HEK293T (cell line): ENCODE data around the gene CELF4.

Source experiments
- CTCF ChIA-PET: fragments of 350-600 bp; formaldehyde crosslinking; extraction: SDS; loops from one replicate; lab custom pipeline; 2021; ENCODE audit warnings: antibody characterized with exemption, inconsistent platforms; lab: Yijun Ruan, JAX
- POLR2A ChIA-PET: fragments of 350-600 bp; formaldehyde crosslinking; extraction: SDS; loops from one replicate; lab custom pipeline; 2020; ENCODE audit warnings: antibody characterized with exemption, inconsistent platforms; lab: Yijun Ruan, JAX
- DNase-seq: peaks from one replicate; pipeline ENCODE4 v3.0.0; 2012; ENCODE audit warnings: mixed read lengths; ENCODE audit errors: extremely low spot score
- ARNT ChIP-seq: fragments of 450-650 bp; IDR thresholded peaks from 2 replicates; pipeline ENCODE4 v1.6.1; 2017; ENCODE audit warnings: mild to moderate bottlenecking
- BHLHE40 ChIP-seq: fragments of 450-650 bp; IDR thresholded peaks from 2 replicates; pipeline ENCODE4 v1.6.1; 2016; ENCODE audit warnings: mild to moderate bottlenecking, moderate library complexity, borderline replicate concordance
- CTBP1 ChIP-seq: fragments of 450-650 bp; IDR thresholded peaks from 2 replicates; pipeline ENCODE4 v1.6.1; 2016; ENCODE audit warnings: borderline replicate concordance
- ELF4 ChIP-seq: fragments of 450-650 bp; IDR thresholded peaks from 2 replicates; pipeline ENCODE4 v1.6.1; 2017; ENCODE audit warnings: antibody characterized with exemption
- FOXA1 ChIP-seq: fragments of 450-650 bp; IDR thresholded peaks from 2 replicates; pipeline ENCODE4 v1.6.1; 2016; ENCODE audit warnings: mild to moderate bottlenecking
- FOXK2 ChIP-seq: fragments of 450-650 bp; IDR thresholded peaks from 2 replicates; pipeline ENCODE4 v1.6.1; 2016; ENCODE audit warnings: mild to moderate bottlenecking
- FOXM1 ChIP-seq: fragments of 450-650 bp; IDR thresholded peaks from 2 replicates; pipeline ENCODE4 v1.6.1; 2017; ENCODE audit warnings: mild to moderate bottlenecking, borderline replicate concordance
- HDGF ChIP-seq: fragments of 450-650 bp; IDR thresholded peaks from 2 replicates; pipeline ENCODE4 v1.6.1; 2017; ENCODE audit warnings: antibody characterized with exemption, borderline replicate concordance
- L3MBTL2 ChIP-seq: fragments of 450-650 bp; conservative IDR thresholded peaks from 2 replicates; pipeline ENCODE4 v1.6.1; 2016; ENCODE audit warnings: mild to moderate bottlenecking
- LEF1 ChIP-seq: fragments of 450-650 bp; IDR thresholded peaks from 2 replicates; pipeline ENCODE4 v1.6.1; 2017; ENCODE audit warnings: mild to moderate bottlenecking, borderline replicate concordance
- NFRKB ChIP-seq: fragments of 450-650 bp; IDR thresholded peaks from 2 replicates; pipeline ENCODE4 v1.6.1; 2016; ENCODE audit warnings: mild to moderate bottlenecking, moderate library complexity
- SP1 ChIP-seq: fragments of 450-650 bp; IDR thresholded peaks from 2 replicates; pipeline ENCODE4 v1.6.1; 2017
- SUZ12 ChIP-seq: fragments of 450-650 bp; IDR thresholded peaks from 2 replicates; pipeline ENCODE4 v1.6.1; 2016; ENCODE audit warnings: mild to moderate bottlenecking
- TARDBP ChIP-seq: fragments of 450-650 bp; IDR thresholded peaks from 2 replicates; pipeline ENCODE4 v1.6.1; 2016
- ZNF384 ChIP-seq: fragments of 450-650 bp; IDR thresholded peaks from 2 replicates; pipeline ENCODE4 v1.6.1; 2016
- TF ChIP-seq, protein P1 (sequence below): fragments of 450-650 bp; IDR thresholded peaks from 2 replicates; pipeline ENCODE4 v1.6.1; 2016

Gene CELF4

DNA sequence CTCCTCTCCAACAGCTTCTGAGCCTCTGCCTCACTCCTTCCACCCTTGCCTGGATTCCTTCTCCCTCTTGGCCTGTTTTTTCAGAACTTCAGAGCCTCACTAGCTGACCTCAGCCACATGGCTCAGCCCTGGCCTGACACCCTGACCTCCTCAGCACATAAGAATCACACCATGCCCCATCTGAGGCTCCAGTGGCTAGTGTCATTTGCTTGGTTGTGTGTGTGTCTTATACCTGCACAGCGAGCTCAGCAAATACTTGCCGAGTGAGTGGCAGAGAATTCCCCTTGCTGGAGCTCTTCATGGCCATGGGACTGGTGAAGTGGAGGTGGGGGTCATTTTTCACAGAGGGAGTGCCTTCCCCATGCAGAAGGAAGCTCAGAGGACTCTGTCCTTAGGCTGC lies 70.2 kb downstream of the CELF4 start:
- TF ChIP-seq ARNT (no peak), TARDBP (no peak), SUZ12 (no peak), HDGF (no peak), FOXK2 (no peak), SP1 (no peak), FOXM1 (no peak), BHLHE40 (no peak), ELF4 (no peak), NFRKB (no peak), FOXA1 (no peak), L3MBTL2 (no peak), LEF1 (no peak)
- TF ChIP-seq, protein P1, sequence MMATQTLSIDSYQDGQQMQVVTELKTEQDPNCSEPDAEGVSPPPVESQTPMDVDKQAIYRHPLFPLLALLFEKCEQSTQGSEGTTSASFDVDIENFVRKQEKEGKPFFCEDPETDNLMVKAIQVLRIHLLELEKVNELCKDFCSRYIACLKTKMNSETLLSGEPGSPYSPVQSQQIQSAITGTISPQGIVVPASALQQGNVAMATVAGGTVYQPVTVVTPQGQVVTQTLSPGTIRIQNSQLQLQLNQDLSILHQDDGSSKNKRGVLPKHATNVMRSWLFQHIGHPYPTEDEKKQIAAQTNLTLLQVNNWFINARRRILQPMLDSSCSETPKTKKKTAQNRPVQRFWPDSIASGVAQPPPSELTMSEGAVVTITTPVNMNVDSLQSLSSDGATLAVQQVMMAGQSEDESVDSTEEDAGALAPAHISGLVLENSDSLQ: no peak
- CTCF ChIA-PET: interaction anchor here (1.4 kb wide), 1 partner anchor 10 kb away, joined by 3 read pairs; no protein-coding TSS in a partner anchor

DNA sequence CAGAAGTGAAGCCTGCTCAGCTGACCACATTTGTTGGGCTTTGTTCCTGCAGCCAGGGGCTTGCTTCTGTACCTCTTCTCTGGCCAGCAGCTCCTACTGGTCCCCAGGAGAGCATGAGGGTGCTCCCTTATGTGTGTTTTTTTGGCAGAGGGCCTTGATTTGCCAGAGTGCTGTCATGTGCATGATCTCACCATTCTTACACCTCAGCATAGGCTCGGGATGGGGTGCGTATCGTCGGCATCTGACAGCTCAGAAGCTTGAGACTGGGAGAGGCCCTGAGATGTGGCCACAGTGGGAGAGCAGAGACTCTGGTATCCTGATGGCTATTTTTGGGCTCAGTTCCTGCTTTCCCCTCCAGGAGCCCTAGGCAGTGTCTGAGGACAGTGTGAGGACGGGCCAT lies 71.2 kb downstream of the CELF4 start:
- no peak for TF ChIP-seq NFRKB
- TF ChIP-seq ELF4: no peak
- no peak for TF ChIP-seq FOXM1
- no peak for TF ChIP-seq L3MBTL2
- no peak for TF ChIP-seq ARNT
- TF ChIP-seq CTBP1: no peak
- TF ChIP-seq FOXK2: no peak
- no peak for TF ChIP-seq LEF1
- ChIA-PET CTCF (interaction anchor here (0.7 to 1.4 kb wide), 3 partner anchors 9 to 15 kb away, joined by 3 to 7 read pairs (median 3); no protein-coding TSS in a partner anchor), POLR2A (no interaction called here)
- no peak for DNase-seq

More for the DNA sequence above, 70.2 kb downstream of the CELF4 start:
- POLR2A ChIA-PET: interaction anchor here (0.9 to 1.3 kb wide), 2 partner anchors 10 to 59 kb away, joined by 3 to 4 read pairs; no protein-coding TSS in a partner anchor
- DNase-seq: no peak

DNA sequence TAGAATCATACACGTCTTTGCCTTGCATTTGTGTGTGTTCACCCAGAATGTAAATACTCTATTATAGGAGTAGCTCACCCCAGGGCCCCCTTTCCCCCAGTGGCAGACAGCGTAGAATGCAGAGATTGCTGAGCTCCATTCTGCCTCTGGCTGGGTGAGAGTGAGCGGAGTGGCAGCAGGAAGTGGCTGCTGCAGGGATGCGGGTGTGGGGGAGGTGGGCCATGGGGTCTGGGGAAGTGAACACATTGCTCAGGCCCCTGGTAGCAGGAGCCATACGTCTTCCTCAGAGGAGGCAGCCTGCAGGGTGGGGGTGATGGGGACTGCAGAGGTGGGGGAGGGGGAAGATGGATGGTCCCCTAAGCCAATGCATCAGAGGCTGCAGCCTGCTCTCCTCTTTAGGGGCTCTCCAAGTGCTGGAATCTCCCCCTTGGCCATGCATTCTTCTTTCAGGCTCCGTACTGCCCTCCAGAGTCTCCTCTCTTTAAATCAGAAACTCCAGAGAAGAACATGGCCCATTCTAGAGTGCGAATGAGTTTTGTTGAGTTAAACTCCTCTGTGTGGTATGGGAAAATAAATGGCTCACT lies 72.2 kb downstream of the CELF4 start:
- TF ChIP-seq SP1: no peak
- TF ChIP-seq ARNT: no peak
- TF ChIP-seq HDGF: no peak
- TF ChIP-seq LEF1: no peak
- no peak for TF ChIP-seq SUZ12
- TF ChIP-seq NFRKB: no peak
- no peak for DNase-seq
- ChIA-PET CTCF (interaction anchor here (0.7 to 1.1 kb wide), 3 partner anchors 11 to 44 kb away, joined by 3 to 7 read pairs (median 3); no protein-coding TSS in a partner anchor), POLR2A (no interaction called here)

DNA sequence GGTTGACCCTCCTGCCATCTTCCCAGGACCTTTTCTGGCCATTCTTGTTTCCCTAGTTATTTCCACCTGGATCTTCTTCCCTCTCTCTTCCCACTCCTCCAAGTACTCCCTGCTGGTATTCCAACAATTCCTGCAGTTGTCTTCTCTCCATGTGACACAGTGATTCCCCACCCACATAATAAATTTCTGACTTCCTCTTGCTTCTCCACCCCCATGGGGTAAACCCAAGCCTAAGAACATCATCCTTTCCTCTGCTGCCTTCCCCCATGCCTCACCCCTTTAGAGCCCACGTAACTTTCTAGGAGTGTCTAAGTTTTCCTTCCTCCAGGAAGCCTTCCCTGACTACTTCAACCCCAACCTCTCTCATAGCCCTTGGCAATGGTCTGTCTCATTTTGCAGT lies 72.6 kb downstream of the CELF4 start:
- CTCF ChIA-PET: interaction anchor here (1.1 kb wide), 1 partner anchor 45 kb away, joined by 3 read pairs; no protein-coding TSS in a partner anchor
- no peak for DNase-seq
- POLR2A ChIA-PET: no interaction called here
- TF ChIP-seq, protein P1: no peak
- no peak for TF ChIP-seq ZNF384
- TF ChIP-seq BHLHE40: no peak
- no peak for TF ChIP-seq NFRKB
- no peak for TF ChIP-seq SP1
- no peak for TF ChIP-seq LEF1
- no peak for TF ChIP-seq FOXK2
- no peak for TF ChIP-seq FOXA1
- no peak for TF ChIP-seq TARDBP
- no peak for TF ChIP-seq ARNT
- TF ChIP-seq HDGF: no peak
- no peak for TF ChIP-seq FOXM1
- no peak for TF ChIP-seq L3MBTL2
- no peak for TF ChIP-seq CTBP1
- TF ChIP-seq ELF4: no peak
- TF ChIP-seq SUZ12: no peak

DNA sequence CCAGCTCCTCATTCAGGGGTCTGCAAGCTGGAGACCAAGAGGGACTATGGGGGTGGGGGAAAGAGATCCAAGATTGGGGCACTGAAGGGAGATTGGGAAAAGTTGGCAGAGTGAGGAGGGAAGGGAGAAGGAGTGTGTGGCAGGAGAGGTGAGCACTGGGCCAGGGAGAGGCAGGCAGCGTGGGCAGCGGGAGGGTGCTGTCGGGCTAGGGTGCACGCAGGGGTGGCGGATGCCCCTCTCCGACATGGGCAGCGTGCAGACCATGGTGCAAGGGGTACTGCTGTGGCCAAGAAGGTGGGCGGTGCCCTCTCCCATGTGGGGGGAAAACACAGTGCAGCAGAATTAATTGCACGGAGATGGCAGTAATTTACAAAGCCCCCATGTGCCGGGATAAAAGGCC lies 74.1 kb downstream of the CELF4 start:
- ChIA-PET CTCF (no interaction called here), POLR2A (no interaction called here)
- DNase-seq: no peak
- no peak for TF ChIP-seq CTBP1

DNA sequence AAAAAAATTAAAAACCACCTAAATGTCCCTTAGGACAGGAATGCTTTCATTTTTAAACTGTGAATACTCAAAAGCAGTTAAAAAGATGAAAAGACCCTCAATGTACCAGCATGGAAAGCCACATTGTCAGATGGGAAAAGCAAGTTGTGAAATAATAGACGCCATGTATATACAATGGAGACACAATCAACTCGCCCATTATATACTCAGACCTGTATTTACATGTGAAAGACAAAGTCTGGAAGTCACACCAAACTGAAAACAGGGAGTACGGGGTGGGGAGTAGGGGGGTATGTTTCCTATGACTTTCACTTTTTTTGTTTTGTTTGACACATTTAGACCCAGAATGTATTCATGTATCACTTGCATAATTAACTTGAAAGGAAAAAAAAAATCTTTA lies 75.6 kb downstream of the CELF4 start:
- ChIA-PET CTCF (no interaction called here), POLR2A (no interaction called here)
- TF ChIP-seq TARDBP (no peak), CTBP1 (no peak), ARNT (no peak), ZNF384 (no peak), SUZ12 (no peak), LEF1 (no peak), ELF4 (no peak), FOXM1 (no peak), SP1 (no peak), FOXA1 (no peak), HDGF (no peak), FOXK2 (no peak), BHLHE40 (no peak), NFRKB (no peak), L3MBTL2 (no peak)
- TF ChIP-seq, protein P1: no peak
- DNase-seq: no peak

DNA sequence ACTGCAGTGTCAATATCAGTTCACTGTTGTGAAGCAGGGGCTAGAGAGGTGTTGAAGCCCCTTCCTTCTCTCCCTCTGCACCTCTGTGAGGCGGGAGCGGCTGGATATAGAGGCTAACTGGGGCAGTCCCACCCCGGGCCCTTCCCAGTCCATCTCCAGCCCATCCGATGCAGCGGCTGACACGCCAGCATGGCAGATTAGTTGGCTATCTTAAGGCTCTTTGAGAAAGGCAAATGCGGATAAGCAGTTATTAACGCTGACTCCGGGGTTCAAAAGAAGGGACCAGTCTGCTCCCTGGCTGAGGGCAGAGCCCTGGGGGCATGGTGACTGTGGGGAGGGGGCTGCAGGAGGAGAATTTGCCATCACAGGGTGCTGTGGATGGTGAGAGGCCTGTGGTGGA lies 76.6 kb downstream of the CELF4 start:
- no peak for DNase-seq
- ChIA-PET POLR2A (no interaction called here), CTCF (no interaction called here)
- TF ChIP-seq CTBP1: no peak
- no peak for TF ChIP-seq L3MBTL2
- TF ChIP-seq FOXM1: no peak
- TF ChIP-seq NFRKB: no peak
- no peak for TF ChIP-seq LEF1
- no peak for TF ChIP-seq FOXA1
- TF ChIP-seq HDGF: no peak
- no peak for TF ChIP-seq SUZ12
- no peak for TF ChIP-seq TARDBP
- TF ChIP-seq ARNT: no peak
- no peak for TF ChIP-seq ELF4
- TF ChIP-seq SP1: no peak
- TF ChIP-seq ZNF384: no peak
- no peak for TF ChIP-seq BHLHE40
